Activated B cell treated with CpG ODN at 0.5 μM for 24 hours (primary cell): Measurements from ENCODE around the gene GLDN. TPM values are rescaled to one million over a fixed set of nuclear protein-coding genes. Genes with fewer than 3 reads are reported as not detected.
"Not testable (repeated sequence)": the region's sequence is repeated elsewhere in the genome, so short reads cannot be mapped to it uniquely, and the experiment has no call there.

Source experiments
- ATAC-seq: fragments of 200-7000 bp; cut with Tn5 transposase; one replicate; pipeline ENCODE4 v1.10.0; 2021; ENCODE audit warnings: low read depth, mild to moderate bottlenecking, moderate library complexity
- CTCF ChIA-PET: fragments of 350-600 bp; sonication (Branson Sonifier 250); formaldehyde crosslinking; loops from one replicate; lab custom pipeline; 2021; ENCODE audit warnings: antibody characterized with exemption; lab: Charles Lee
- POLR2A ChIA-PET: fragments of 350-600 bp; sonication (Branson Sonifier 250); formaldehyde crosslinking; loops from one replicate; lab custom pipeline; 2021; ENCODE audit warnings: antibody characterized with exemption; lab: Charles Lee
- DNase-seq: peaks from one replicate; pipeline ENCODE4 v3.0.0; 2022
- H3K27ac Mint-ChIP-seq: one replicate; pipeline ENCODE4 v1.8.0; 2020; ENCODE audit warnings: mixed read lengths
- H3K27me3 Mint-ChIP-seq: one replicate; pipeline ENCODE4 v1.8.0; 2021; ENCODE audit warnings: mixed read lengths
- H3K36me3 Mint-ChIP-seq: one replicate; pipeline ENCODE4 v1.8.0; 2021; ENCODE audit warnings: low read depth, mixed read lengths
- H3K4me1 Mint-ChIP-seq: one replicate; pipeline ENCODE4 v1.8.0; 2021; ENCODE audit warnings: mixed read lengths
- H3K4me3 Mint-ChIP-seq: one replicate; pipeline ENCODE4 v1.8.0; 2020; ENCODE audit warnings: mild to moderate bottlenecking, mixed read lengths
- H3K9me3 Mint-ChIP-seq: one replicate; pipeline ENCODE4 v1.8.0; 2020; ENCODE audit warnings: mixed read lengths
- CTCF ChIP-seq: fragments of 200-600 bp; IDR thresholded peaks from one replicate; pipeline ENCODE4 v1.8.0; 2022; ENCODE audit warnings: antibody characterized with exemption, mild to moderate bottlenecking
- intact Hi-C: fragments of 100-400 bp; cut with micrococcal nuclease; formaldehyde crosslinking; loops from one replicate; pipeline ENCODE4 v1.15.1; 2024
- total RNA-seq: library from RNA; stranded (reverse); gene quantifications from 2 replicates; pipeline ENCODE4 v1.2.3, GENCODE V29; 2022

Gene GLDN
- total RNA-seq, 1 donor from 2014 or later, result not detected

DNA sequence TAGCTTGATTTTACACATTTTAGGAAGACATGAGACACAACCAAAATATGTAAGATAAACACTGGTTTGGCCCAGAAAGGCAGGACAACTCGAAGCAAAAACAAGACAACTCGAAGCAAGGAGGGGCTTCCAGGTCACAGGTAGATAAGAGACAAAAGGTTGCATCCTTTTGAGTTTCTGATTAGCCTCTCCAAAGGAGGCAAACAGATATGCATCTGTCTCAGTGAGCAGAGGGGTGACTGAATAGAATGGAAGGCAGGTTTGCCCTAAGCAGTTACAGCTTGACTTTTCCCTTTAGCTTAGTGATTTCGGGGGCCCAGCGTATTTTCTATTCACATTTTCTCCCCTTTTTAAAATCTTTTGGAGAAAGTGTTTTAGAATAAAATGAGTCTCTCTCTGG, 74.7 kb downstream of the GLDN start:
- ChIA-PET CTCF (no interaction called here), POLR2A (no interaction called here)
- no peak for ATAC-seq
- intact Hi-C loops, result no loop called here
- H3K27ac Mint-ChIP-seq, result no peak overlapping the region
- no peaks in the 10 kb centered on the region for H3K4me1 Mint-ChIP-seq
- TF ChIP-seq CTCF, result no peak
- no peaks in the 10 kb centered on the region for H3K36me3 Mint-ChIP-seq
- no peak for DNase-seq
- no peaks in the 10 kb centered on the region for H3K9me3 Mint-ChIP-seq
- no peaks in the 10 kb centered on the region for H3K27me3 Mint-ChIP-seq
- H3K4me3 Mint-ChIP-seq, result no peak overlapping the region

DNA sequence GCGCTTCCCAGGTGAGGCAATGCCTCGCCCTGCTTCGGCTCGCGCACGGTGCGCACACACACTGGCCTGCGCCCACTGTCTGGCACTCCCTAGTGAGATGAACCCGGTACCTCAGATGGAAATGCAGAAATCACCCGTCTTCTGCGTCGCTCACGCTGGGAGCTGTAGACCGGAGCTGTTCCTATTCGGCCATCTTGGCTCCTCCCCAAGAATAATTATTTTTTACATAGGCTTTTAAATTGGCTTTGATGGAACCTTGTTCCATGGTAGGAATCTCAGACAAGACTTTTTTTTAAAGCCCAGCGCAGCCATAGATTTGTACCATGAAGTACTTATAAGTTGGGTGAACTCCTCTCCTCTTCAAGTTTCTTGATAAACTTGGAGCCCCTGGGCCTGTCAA, 81.6 kb downstream of the GLDN start:
- POLR2A ChIA-PET, intact Hi-C loops, CTCF ChIA-PET, H3K27me3 Mint-ChIP-seq, H3K27ac Mint-ChIP-seq, DNase-seq, ATAC-seq, H3K9me3 Mint-ChIP-seq, H3K4me3 Mint-ChIP-seq, H3K4me1 Mint-ChIP-seq, H3K36me3 Mint-ChIP-seq: not testable (repeated sequence)

DNA sequence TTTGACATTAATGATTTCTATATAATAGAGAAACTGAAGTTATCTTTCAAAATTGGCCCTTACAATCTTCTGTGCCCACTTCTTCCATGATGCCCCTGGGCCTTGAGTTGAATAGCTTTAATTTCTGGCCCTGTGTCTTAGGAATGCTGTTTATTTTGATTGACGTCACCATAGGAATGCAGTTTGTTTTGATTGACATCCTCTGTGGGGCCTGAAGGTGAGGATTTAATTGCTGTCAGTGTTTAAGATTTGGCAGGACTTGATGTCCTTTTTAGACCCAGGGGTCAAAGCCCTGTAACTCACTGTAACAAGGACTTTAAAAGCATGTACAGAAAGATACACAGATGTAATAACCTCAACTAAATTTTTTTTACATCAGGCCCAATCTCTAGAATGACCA, 83.3 kb downstream of the GLDN start:
- Mint-ChIP-seq H3K36me3 (no peaks in the 10 kb centered on the region), H3K4me3 (no peak overlapping the region), H3K27ac (no peak overlapping the region), H3K4me1 (no peaks in the 10 kb centered on the region), H3K27me3 (peaks cover 2% of the 10 kb centered on the region), H3K9me3 (no peaks in the 10 kb centered on the region)
- intact Hi-C loops, result no loop called here
- ChIA-PET CTCF (no interaction called here), POLR2A (no interaction called here)
- no peak for TF ChIP-seq CTCF
- ATAC-seq, result no peak
- no peak for DNase-seq

DNA sequence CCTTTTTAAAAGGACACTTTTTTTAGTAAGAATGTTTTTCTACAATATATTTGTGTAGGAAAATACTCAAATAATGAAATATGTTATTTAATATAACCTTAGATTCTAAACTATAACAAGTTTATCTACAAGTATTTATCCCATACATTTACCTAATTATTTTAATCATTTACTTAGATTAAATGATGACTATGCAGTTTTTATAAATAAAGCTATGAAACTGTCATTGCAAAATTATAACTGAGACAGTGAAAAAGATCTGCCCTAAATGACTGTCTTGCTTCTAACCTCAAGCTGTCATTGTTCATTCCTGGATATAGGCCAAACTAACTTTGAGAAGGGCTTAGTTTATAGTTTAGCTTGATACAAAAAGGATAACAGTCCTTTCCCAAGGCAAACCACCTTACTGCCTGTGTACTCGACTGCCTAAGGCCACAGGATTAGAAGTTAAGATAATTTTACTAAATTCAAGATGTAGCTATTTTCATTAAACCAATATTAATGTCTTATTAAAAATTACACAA, 84.1 kb downstream of the GLDN start:
- DNase-seq (no peak), ATAC-seq (no peak)
- intact Hi-C loops, result no loop called here
- Mint-ChIP-seq H3K27ac (no peak overlapping the region), H3K4me1 (no peaks in the 10 kb centered on the region), H3K4me3 (no peak overlapping the region), H3K27me3 (peaks cover 2% of the 10 kb centered on the region), H3K9me3 (no peaks in the 10 kb centered on the region), H3K36me3 (no peaks in the 10 kb centered on the region)
- CTCF ChIA-PET, result no interaction called here
- no peak for TF ChIP-seq CTCF
- POLR2A ChIA-PET, result no interaction called here

DNA sequence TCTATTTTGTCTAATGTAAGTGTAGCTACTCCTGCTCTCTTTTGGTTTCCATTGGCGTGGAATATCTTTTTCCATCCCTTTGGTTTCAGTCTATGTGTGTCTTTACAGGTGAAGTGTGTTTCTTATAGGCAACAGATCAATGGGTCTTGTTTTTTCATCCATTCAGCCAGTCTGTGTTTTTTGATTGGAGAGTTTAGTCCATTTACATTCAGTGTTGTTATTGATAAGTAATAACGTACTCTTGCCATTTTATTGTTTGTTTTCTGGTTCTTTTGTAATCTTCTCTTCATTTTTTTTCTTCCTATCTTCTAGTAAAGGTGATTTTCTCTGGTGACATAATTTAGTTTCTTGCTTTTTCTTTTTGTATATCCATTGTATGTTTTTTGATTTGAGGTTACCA, 97.1 kb downstream of the GLDN start:
- no peak for TF ChIP-seq CTCF
- no peaks in the 10 kb centered on the region for H3K36me3 Mint-ChIP-seq
- H3K4me1 Mint-ChIP-seq, result no peaks in the 10 kb centered on the region
- intact Hi-C loops, result no loop called here
- no peak overlapping the region for H3K4me3 Mint-ChIP-seq
- peaks cover 10% of the 10 kb centered on the region for H3K9me3 Mint-ChIP-seq
- ATAC-seq, result no peak
- ChIA-PET CTCF (no interaction called here), POLR2A (no interaction called here)
- no peak overlapping the region for H3K27ac Mint-ChIP-seq
- H3K27me3 Mint-ChIP-seq, result peaks cover 9% of the 10 kb centered on the region
- no peak for DNase-seq

DNA sequence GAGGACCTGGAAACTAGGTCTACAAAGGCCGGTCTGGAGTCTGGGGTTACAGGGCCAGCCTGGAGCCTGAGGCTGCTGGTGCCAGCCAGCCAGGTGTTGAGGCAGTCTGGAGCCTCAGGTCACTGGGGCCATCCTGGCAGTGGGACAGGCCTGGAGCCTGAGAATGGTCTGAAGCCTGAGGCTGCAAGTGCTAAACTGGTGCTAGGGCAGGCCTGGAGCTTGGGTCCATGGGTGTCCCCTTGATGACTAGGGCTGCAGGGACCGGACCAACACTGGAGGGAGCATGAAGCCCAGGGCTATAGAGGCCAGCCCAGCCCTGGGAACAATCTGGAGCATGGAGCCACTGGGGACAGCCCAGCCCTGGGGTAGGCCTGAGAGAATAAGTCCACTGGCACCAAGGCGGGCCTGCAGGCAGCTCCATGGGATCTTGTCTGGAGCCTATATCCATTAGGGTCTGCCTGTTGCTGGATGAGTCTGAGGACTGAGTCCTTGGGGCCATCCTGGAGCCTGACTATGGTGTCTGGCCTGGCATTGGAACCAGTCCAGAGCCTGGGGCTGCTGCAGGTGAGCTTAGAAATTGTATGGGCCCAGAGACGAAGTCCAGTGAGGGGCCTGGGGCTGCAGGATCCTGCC, 101.9 kb downstream of the GLDN start:
- intact Hi-C loops, result no loop called here
- Mint-ChIP-seq H3K36me3 (no peaks in the 10 kb centered on the region), H3K27me3 (peaks cover 7% of the 10 kb centered on the region), H3K9me3 (peaks cover 4% of the 10 kb centered on the region), H3K27ac (no peak overlapping the region), H3K4me3 (no peak overlapping the region), H3K4me1 (no peaks in the 10 kb centered on the region)
- ATAC-seq (no peak), DNase-seq (no peak)
- no peak for TF ChIP-seq CTCF
- CTCF ChIA-PET, result no interaction called here
- POLR2A ChIA-PET, result no interaction called here
